Astrocyte of the spinal cord (primary cell): ENCODE measurements around the gene TMEM94.
A peak's percentile ranks its signal among the peaks of the same experiment; 100 is the strongest.
"Not testable (repeated sequence)": the region's sequence is repeated elsewhere in the genome, so short reads cannot be mapped to it uniquely, and the experiment has no call there.

Experiments used
- DNase-seq: peaks from one replicate; pipeline ENCODE4 v3.0.0; 2011; ENCODE audit warnings: low read depth, low spot score
- H3K4me3 ChIP-seq: 2 replicates; pipeline ENCODE4 v1.5.1; 2011; ENCODE audit warnings: low read depth, mild to moderate bottlenecking, low read length, moderate library complexity
- CTCF ChIP-seq: IDR thresholded peaks from 2 replicates; pipeline ENCODE4 v1.5.1; 2012; ENCODE audit warnings: low read depth, mild to moderate bottlenecking, low read length, inconsistent platforms
- in situ Hi-C: cut with HindIII; loops from 2 replicates; pipeline ENCODE4 v1.10.0; 2017; ENCODE audit warnings: low sequenced_read_pairs

TMEM94 gene

GRCh38 chr17:75450270-75450669, 6.2 kb upstream of the TMEM94 start:
- no peak for TF ChIP-seq CTCF
- in situ Hi-C loops = no loop called here
- DNase-seq = no peak
- H3K4me3 ChIP-seq = no peak overlapping the region

GRCh38 chr17:75454193-75454592, 2.2 kb upstream of the TMEM94 start:
- in situ Hi-C loops = no loop called here
- no peak for DNase-seq
- no peak overlapping the region for H3K4me3 ChIP-seq
- no peak for TF ChIP-seq CTCF

- DNase-seq, in situ Hi-C loops, H3K4me3 ChIP-seq: not testable (repeated sequence)
These were observed 1.8 kb upstream of the TMEM94 start for GRCh38 chr17:75454672-75455071.

- no peak for TF ChIP-seq CTCF
These were observed 407 bp upstream of the TMEM94 start for GRCh38 chr17:75456039-75456416.

GRCh38 chr17:75457047-75457654, 716 bp downstream of the TMEM94 start:
- peak overlapping the region; percentile 74 for H3K4me3 ChIP-seq
- DNase-seq = peak; percentile 47
- no peak for TF ChIP-seq CTCF
- in situ Hi-C loops = no loop called here

More at GRCh38 chr17:75456039-75456416, 407 bp upstream of the TMEM94 start:
- no peak for DNase-seq
- in situ Hi-C loops = no loop called here
- H3K4me3 ChIP-seq = peak overlapping the region; percentile 74

- H3K4me3 ChIP-seq = no peak overlapping the region
- no peak for TF ChIP-seq CTCF
- DNase-seq = no peak
- in situ Hi-C loops = no loop called here
These were observed 2.8 kb downstream of the TMEM94 start for GRCh38 chr17:75459246-75459589.

GRCh38 chr17:75459590-75460267, 3.3 kb downstream of the TMEM94 start:
- no peak for TF ChIP-seq CTCF
- in situ Hi-C loops = no loop called here
- DNase-seq = no peak
- no peak overlapping the region for H3K4me3 ChIP-seq
